ENCODE data around the gene SAMD13.

GRCh38 chr1:84353695-84354094, 52.2 kb downstream of the SAMD13 start:
- TF ChIP-seq, protein P1, sequence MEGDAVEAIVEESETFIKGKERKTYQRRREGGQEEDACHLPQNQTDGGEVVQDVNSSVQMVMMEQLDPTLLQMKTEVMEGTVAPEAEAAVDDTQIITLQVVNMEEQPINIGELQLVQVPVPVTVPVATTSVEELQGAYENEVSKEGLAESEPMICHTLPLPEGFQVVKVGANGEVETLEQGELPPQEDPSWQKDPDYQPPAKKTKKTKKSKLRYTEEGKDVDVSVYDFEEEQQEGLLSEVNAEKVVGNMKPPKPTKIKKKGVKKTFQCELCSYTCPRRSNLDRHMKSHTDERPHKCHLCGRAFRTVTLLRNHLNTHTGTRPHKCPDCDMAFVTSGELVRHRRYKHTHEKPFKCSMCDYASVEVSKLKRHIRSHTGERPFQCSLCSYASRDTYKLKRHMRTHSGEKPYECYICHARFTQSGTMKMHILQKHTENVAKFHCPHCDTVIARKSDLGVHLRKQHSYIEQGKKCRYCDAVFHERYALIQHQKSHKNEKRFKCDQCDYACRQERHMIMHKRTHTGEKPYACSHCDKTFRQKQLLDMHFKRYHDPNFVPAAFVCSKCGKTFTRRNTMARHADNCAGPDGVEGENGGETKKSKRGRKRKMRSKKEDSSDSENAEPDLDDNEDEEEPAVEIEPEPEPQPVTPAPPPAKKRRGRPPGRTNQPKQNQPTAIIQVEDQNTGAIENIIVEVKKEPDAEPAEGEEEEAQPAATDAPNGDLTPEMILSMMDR (conservative IDR thresholded peaks at IDR 0.05; ENCODE audit: low read depth, low read length): no peak
- TF ChIP-seq RCOR1 (IDR thresholded peaks at IDR 0.05; ENCODE audit: insufficient replicate concordance, low read length): no peak
